ENCODE results near the gene HS6ST1.
A peak's percentile ranks its signal among the peaks of the same experiment; 100 is the strongest.

HS6ST1 gene

DNA sequence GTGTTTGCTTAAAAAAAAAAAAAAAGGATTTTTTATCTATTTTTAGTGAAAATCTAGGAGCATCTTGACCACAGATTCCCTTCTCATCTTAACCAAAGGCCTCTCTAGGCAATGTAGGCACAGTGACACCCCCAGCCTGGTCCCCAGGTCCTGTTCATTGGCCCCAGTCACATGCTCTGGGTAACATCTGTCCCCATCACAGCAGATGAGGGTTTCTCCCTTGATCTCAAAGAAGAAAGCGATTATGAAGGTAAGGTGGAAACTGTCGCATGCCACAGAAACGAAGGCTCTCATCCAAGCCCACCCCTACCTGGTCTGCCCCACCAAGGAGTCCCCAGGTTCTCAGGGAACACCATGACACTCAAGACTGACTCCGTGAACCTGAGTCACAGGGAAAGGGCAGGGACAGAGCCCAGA, 4.7 kb downstream of the HS6ST1 start:
- no peak overlapping the region for H3K4me3 ChIP-seq (ENCODE audit: control insufficient read depth, low read depth, low read length)
- TF ChIP-seq, protein P1, sequence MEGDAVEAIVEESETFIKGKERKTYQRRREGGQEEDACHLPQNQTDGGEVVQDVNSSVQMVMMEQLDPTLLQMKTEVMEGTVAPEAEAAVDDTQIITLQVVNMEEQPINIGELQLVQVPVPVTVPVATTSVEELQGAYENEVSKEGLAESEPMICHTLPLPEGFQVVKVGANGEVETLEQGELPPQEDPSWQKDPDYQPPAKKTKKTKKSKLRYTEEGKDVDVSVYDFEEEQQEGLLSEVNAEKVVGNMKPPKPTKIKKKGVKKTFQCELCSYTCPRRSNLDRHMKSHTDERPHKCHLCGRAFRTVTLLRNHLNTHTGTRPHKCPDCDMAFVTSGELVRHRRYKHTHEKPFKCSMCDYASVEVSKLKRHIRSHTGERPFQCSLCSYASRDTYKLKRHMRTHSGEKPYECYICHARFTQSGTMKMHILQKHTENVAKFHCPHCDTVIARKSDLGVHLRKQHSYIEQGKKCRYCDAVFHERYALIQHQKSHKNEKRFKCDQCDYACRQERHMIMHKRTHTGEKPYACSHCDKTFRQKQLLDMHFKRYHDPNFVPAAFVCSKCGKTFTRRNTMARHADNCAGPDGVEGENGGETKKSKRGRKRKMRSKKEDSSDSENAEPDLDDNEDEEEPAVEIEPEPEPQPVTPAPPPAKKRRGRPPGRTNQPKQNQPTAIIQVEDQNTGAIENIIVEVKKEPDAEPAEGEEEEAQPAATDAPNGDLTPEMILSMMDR (IDR thresholded peaks at IDR 0.05; ENCODE audit: control insufficient read depth, insufficient read depth, low read depth, low read length, missing control alignments): no peak
- DNase-seq (ENCODE audit: low read depth): no peak

DNA sequence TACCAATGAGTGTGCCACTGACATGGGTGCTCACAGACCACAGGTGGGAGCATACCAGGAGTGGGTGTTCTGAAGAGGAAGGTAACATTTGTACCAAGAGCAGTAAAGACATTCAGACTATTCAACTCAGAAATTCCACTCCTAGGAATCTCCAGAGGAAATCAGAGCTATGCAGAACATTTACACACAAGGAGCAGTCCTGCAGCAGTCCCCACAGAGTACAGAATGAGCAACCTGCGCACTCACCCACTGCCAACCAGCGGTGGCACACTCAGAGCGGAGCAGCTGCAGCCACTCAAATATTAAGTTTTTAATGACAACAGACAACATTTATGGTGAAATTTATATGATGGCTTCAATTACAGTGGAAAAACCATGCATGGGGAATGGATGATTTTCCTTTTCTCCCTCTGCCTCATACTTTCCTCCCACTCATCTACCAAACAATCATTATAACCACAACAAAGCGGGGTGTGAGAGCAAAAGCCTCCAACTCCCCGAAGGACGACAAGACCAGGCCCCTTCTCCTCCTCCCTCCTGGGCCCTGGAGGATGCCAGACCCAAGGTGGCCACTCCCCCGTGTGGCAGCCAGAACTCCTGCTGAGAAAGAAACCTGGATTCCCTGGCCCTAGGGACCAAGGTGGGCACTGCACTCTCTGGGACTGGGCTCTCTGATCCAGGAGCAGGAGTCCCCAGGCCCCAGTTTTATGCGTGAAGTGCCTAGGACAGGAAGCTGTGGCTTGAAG, 5.4 kb downstream of the HS6ST1 start:
- DNase-seq (ENCODE audit: low read depth): no peak
- TF ChIP-seq, protein P1 (IDR thresholded peaks at IDR 0.05; ENCODE audit: control insufficient read depth, insufficient read depth, low read depth, low read length, missing control alignments): peak; percentile 46

DNA sequence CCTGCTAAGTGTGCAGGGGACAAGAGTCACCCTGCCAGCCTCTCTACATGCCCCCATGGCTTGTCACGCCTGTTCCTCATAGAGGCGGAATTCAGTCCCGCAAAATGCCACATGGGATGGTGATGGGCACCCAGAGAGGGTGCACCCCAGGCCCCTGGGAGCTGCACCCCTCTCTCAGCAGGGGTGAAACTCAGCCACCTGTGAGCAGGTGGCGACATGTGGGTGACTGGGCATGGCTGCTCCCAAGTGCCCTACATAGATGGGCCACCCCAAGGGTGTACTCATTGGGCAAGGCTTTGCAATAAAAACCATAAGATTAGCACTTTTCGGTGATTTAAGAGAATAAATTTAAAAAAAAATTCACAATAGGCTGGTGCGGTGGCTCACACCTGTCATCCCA, 6.3 kb downstream of the HS6ST1 start:
- TF ChIP-seq, protein P1 (IDR thresholded peaks at IDR 0.05; ENCODE audit: control insufficient read depth, insufficient read depth, low read depth, low read length, missing control alignments): no peak
- DNase-seq (ENCODE audit: low read depth): no peak
- no peak overlapping the region for H3K4me3 ChIP-seq (ENCODE audit: control insufficient read depth, low read depth, low read length)

More for the DNA sequence above, 5.4 kb downstream of the HS6ST1 start:
- H3K4me3 ChIP-seq (ENCODE audit: control insufficient read depth, low read depth, low read length): no peak overlapping the region

DNA sequence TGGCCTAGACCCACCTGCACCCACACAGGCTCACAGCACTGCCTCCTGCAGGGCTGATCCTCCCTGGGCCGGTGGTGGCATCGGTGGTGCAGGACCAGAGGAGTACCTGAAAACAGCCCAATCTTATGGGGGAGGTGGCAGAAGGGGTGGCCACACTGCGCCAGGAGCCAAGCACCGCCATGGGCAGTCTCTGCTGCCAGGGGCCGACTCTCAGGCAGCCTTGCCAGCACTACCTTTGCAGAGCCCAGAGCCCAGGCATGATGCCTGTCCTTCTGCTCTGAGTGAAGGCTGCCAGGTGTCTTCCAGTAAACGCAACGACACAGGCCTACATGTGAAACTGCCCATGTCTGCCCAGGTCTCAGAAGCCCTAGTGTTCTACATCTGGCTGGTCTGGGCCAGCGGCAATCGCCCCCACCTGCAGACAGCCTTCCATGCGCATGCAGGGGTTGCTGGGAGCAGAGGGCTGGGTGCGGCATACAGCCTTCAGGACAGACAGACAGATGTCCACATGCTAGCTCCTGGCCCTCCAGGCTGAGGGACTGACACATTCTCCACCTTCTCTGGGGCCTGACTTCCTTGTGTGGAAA, 6.8 kb downstream of the HS6ST1 start:
- DNase-seq (ENCODE audit: low read depth): no peak
- TF ChIP-seq, protein P1 (IDR thresholded peaks at IDR 0.05; ENCODE audit: control insufficient read depth, insufficient read depth, low read depth, low read length, missing control alignments): no peak
- no peak overlapping the region for H3K4me3 ChIP-seq (ENCODE audit: control insufficient read depth, low read depth, low read length)

DNA sequence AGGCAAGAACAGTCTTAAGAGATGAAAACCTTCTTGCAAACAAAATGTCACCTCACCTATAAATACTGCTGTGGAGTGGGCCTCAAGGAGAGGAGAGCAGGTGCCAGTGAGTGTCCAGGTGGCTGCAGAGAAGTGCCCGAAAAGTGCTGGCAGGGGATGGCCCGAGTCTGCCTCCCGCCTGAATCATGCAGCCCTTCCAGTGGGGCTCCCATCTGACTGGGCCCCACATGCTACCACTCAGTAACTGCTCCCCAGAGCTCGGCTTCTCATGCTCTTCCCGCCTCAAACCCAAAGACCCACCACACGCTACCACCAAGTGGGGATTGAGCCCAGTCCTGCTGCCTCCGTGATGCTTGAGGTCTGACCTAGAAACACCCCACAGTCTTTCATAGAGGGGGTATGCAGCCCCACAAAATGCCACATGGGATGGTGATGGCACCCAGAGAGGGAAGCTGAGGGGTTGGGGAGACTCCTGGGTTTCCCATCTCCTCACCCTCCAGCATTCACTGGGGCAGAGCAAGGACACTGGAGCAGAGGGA, 7.4 kb downstream of the HS6ST1 start:
- TF ChIP-seq, protein P1 (IDR thresholded peaks at IDR 0.05; ENCODE audit: control insufficient read depth, insufficient read depth, low read depth, low read length, missing control alignments): no peak

DNA sequence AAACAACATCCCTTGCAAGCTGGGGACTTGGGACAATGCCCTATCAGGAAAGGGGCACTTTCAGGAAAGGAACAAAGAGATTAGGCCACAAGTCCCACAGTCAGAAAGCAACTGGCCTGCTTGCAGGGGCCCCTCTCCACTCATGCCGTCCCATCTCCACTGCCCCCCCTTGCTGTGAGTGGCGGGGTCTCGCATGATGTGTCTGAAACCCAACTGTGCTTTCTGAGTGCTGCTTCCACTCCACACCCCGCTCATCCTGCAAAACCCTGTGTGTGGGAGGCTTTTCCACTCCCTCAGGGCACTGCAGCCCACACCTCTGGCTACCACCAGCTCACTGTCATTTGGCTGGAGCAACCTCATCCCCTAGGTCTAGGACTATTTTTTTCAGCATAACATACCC, 7.9 kb downstream of the HS6ST1 start:
- TF ChIP-seq, protein P1 (IDR thresholded peaks at IDR 0.05; ENCODE audit: control insufficient read depth, insufficient read depth, low read depth, low read length, missing control alignments): no peak
- DNase-seq (ENCODE audit: low read depth): no peak
- no peak overlapping the region for H3K4me3 ChIP-seq (ENCODE audit: control insufficient read depth, low read depth, low read length)

More for the DNA sequence above, 7.4 kb downstream of the HS6ST1 start:
- H3K4me3 ChIP-seq (ENCODE audit: control insufficient read depth, low read depth, low read length): no peak overlapping the region
- no peak for DNase-seq (ENCODE audit: low read depth)

Measured in AG09309 (cell line).